ENCODE data around the gene PEX11A. TPM values are rescaled to one million over a fixed set of nuclear protein-coding genes. Genes with fewer than 3 reads are reported as not detected.

The PEX11A gene
- total RNA-seq, 1 donor from 2014 or later = 1.0 TPM

DNA sequence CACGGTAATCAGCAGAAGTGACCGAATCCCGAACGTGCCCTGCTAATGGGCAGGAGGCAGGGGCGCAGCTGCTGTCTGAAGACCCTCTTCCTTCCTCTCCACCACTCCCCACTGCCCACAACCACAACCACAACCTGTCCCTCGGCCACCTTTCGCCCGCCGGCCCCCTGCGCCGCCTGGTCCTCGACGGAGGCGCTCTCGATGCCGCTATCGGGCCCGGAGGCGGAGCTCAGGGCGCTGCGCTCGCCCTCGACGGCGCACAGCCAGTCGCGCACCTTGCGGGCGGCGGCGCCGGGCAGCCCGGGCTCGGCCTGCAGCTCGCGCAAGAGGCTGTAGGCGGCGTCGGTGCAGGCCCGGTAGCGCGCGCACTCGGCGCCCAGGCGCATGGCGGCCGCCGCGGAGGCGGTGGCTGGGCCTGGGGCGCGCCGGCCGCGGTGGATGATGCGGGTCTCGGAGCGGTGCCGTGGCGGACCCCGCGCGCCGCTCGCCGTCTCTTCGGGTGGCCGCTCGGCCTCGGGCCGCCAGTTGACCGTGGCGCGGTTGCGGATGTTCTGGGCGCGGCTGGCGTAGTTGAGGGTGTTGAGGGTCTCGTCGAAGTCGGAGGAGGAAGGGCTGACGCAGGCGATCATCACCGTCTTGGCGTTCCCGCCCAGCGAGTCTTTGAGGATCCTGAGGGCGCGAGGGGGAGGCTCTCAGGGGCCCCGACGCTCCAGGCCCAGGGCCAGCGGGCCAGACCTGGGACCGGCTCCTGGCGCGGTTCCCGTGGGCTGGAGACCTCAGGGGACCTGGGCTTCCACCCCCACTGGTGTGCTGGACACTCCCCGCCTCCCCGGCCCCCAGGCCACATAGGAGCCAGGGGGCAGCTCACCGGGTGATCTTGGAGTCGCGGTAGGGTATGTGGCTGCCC, 42.2 kb downstream of the PEX11A start:
- DNase-seq (ENCODE audit: low spot score) = no peak
- H3K9me3 Mint-ChIP-seq = no peaks in the 10 kb centered on the region
- H3K36me3 Mint-ChIP-seq (ENCODE audit: low read depth) = no peaks in the 10 kb centered on the region
- intact Hi-C loops (cut with micrococcal nuclease) = loop anchor here (10.0 kb wide), 1 partner anchor 56 kb away; no protein-coding TSS in a partner anchor
- no peak overlapping the region for H3K4me3 Mint-ChIP-seq (ENCODE audit: low read depth)
- H3K4me1 Mint-ChIP-seq (ENCODE audit: low read depth) = no peaks in the 10 kb centered on the region
- no peak overlapping the region for H3K27ac Mint-ChIP-seq
- peaks cover 7% of the 10 kb centered on the region for H3K27me3 Mint-ChIP-seq (ENCODE audit: low read depth)

- Mint-ChIP-seq H3K36me3 (ENCODE audit: low read depth) (no peaks in the 10 kb centered on the region), H3K27me3 (ENCODE audit: low read depth) (peaks cover 2% of the 10 kb centered on the region), H3K4me3 (ENCODE audit: low read depth) (no peak overlapping the region), H3K9me3 (no peaks in the 10 kb centered on the region), H3K27ac (no peak overlapping the region), H3K4me1 (ENCODE audit: low read depth) (no peaks in the 10 kb centered on the region)
- intact Hi-C loops (cut with micrococcal nuclease) = loop anchor here (10.0 kb wide), 1 partner anchor 57 kb away; no protein-coding TSS in a partner anchor
- peak; percentile 51 for DNase-seq (ENCODE audit: low spot score)
Measured at GRCh38 chr15:89647191-89647851, 43.2 kb downstream of the PEX11A start.

GRCh38 chr15:89646416-89647141, 44.0 kb downstream of the PEX11A start:
- no peak overlapping the region for H3K4me3 Mint-ChIP-seq (ENCODE audit: low read depth)
- no peak for DNase-seq (ENCODE audit: low spot score)
- H3K27ac Mint-ChIP-seq = no peak overlapping the region
- no peaks in the 10 kb centered on the region for H3K9me3 Mint-ChIP-seq
- H3K4me1 Mint-ChIP-seq (ENCODE audit: low read depth) = no peaks in the 10 kb centered on the region
- H3K27me3 Mint-ChIP-seq (ENCODE audit: low read depth) = no peaks in the 10 kb centered on the region
- H3K36me3 Mint-ChIP-seq (ENCODE audit: low read depth) = no peaks in the 10 kb centered on the region
- intact Hi-C loops (cut with micrococcal nuclease) = loop anchor here (10.0 kb wide), 1 partner anchor 58 kb away; no protein-coding TSS in a partner anchor

- H3K27me3 Mint-ChIP-seq (ENCODE audit: low read depth) = no peaks in the 10 kb centered on the region
- H3K27ac Mint-ChIP-seq = no peak overlapping the region
- H3K4me3 Mint-ChIP-seq (ENCODE audit: low read depth) = no peak overlapping the region
- intact Hi-C loops (cut with micrococcal nuclease) = loop anchor here (10.0 kb wide), 1 partner anchor 59 kb away; no protein-coding TSS in a partner anchor
- peaks cover under 1% of the 10 kb centered on the region for H3K36me3 Mint-ChIP-seq (ENCODE audit: low read depth)
- no peak for DNase-seq (ENCODE audit: low spot score)
- H3K4me1 Mint-ChIP-seq (ENCODE audit: low read depth) = no peaks in the 10 kb centered on the region
- H3K9me3 Mint-ChIP-seq = no peaks in the 10 kb centered on the region
Measured at GRCh38 chr15:89645680-89646079, 44.9 kb downstream of the PEX11A start.

- Mint-ChIP-seq H3K4me3 (ENCODE audit: low read depth) (no peak overlapping the region), H3K4me1 (ENCODE audit: low read depth) (no peaks in the 10 kb centered on the region), H3K9me3 (no peaks in the 10 kb centered on the region), H3K27ac (no peak overlapping the region), H3K27me3 (ENCODE audit: low read depth) (no peaks in the 10 kb centered on the region), H3K36me3 (ENCODE audit: low read depth) (peaks cover 7% of the 10 kb centered on the region)
- DNase-seq (ENCODE audit: low spot score) = no peak
- intact Hi-C loops (cut with micrococcal nuclease) = loop anchor here (10.0 kb wide), 1 partner anchor 63 kb away; no protein-coding TSS in a partner anchor
Measured at GRCh38 chr15:89642106-89642505, 48.4 kb downstream of the PEX11A start.

DNA sequence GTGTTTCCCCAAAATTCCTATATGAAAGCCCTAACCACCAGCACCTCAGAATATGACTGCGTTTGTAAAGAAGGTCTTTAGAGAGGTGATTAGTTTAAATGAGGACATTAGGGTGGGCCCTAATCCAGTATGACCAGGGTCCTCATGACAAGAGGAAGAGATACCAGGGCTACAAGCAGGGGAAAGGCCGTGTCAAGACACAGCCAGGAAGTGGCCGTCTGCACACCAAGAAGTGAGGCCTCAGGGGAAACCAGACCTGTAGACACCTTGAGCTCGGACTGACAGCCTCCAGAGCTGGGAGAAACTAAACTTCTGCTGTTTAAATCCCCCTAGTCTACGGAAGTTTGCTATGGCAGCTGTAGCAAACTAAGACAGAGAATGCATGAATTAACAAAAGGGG, 49.5 kb downstream of the PEX11A start:
- H3K9me3 Mint-ChIP-seq = no peaks in the 10 kb centered on the region
- DNase-seq (ENCODE audit: low spot score) = no peak
- no peak overlapping the region for H3K27ac Mint-ChIP-seq
- intact Hi-C loops (cut with micrococcal nuclease) = loop anchor here (10.0 kb wide), 1 partner anchor 64 kb away; no protein-coding TSS in a partner anchor
- no peaks in the 10 kb centered on the region for H3K4me1 Mint-ChIP-seq (ENCODE audit: low read depth)
- no peak overlapping the region for H3K4me3 Mint-ChIP-seq (ENCODE audit: low read depth)
- no peaks in the 10 kb centered on the region for H3K27me3 Mint-ChIP-seq (ENCODE audit: low read depth)
- H3K36me3 Mint-ChIP-seq (ENCODE audit: low read depth) = peaks cover 7% of the 10 kb centered on the region

DNA sequence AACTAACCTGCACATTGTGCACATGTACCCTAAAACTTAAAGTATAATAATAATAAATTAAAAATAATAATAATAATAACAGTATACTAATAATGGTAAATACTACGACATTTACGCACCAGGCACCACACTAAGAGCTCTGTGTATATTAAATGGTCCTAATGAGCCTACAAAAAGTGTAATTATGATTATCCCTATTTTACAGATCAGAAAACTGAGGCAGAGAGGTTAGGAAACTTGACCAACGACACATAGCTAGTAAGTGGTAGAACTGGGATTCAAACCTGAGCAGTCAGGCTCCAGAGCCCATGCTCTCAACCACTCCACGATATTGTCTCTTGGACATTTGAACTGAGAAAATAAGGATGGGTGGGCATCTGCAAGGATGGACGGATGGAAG, 50.3 kb downstream of the PEX11A start:
- intact Hi-C loops (cut with micrococcal nuclease) = loop anchor here (10.0 kb wide), 1 partner anchor 65 kb away; no protein-coding TSS in a partner anchor
- DNase-seq (ENCODE audit: low spot score) = no peak
- peaks cover 4% of the 10 kb centered on the region for H3K9me3 Mint-ChIP-seq
- no peak overlapping the region for H3K4me3 Mint-ChIP-seq (ENCODE audit: low read depth)
- H3K27ac Mint-ChIP-seq = no peak overlapping the region
- H3K4me1 Mint-ChIP-seq (ENCODE audit: low read depth) = no peaks in the 10 kb centered on the region
- no peaks in the 10 kb centered on the region for H3K27me3 Mint-ChIP-seq (ENCODE audit: low read depth)
- peaks cover 9% of the 10 kb centered on the region for H3K36me3 Mint-ChIP-seq (ENCODE audit: low read depth)

- no peak overlapping the region for H3K27ac Mint-ChIP-seq
- no peaks in the 10 kb centered on the region for H3K4me1 Mint-ChIP-seq (ENCODE audit: low read depth)
- DNase-seq (ENCODE audit: low spot score) = no peak
- H3K36me3 Mint-ChIP-seq (ENCODE audit: low read depth) = peaks cover 45% of the 10 kb centered on the region
- intact Hi-C loops (cut with micrococcal nuclease) = no loop called here
- no peaks in the 10 kb centered on the region for H3K27me3 Mint-ChIP-seq (ENCODE audit: low read depth)
- no peak overlapping the region for H3K4me3 Mint-ChIP-seq (ENCODE audit: low read depth)
- H3K9me3 Mint-ChIP-seq = peaks cover 4% of the 10 kb centered on the region
Measured at GRCh38 chr15:89633585-89633984, 57.0 kb downstream of the PEX11A start.

DNA sequence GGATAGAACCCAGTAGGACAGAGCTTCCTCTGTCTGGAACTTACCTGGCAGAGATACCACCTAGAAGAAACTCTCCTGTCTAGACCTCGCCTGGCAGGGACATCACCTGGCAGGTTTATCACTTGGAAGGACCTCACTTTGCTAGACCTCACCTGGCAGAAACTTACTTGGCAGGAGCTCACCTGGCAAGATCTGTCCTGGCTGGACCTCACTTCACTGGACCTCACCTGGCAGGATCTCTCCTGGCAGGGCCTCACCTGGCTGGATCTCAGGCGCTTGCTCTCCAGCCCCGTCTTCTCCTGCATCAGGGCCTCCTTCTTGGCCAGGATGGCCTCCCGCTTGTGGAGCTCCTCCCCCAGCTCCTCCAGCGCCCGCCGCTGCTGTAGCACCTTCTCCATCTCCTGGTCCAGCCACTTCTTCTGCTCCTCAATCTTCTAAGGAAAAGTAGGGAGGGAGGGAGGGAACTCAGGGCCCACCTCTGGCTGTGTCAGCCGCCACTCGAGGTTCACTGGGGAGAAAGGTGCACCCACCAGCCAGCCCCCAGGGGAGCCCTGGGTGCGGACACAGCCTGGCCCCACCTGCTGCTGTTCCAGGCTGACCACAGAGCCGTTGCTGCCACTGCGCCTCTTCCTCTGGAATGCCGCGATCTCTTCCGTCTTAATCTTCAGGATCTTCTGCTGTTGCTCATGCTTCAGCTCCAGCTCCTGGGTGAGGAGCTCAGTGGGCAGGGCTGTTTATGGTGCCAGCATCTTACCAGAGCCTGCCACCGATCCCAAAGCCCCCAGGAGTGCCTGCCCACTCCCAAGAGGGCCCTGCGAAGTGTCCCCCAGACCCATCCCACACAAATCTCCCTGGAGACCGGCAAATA, 57.8 kb downstream of the PEX11A start:
- Mint-ChIP-seq H3K27me3 (ENCODE audit: low read depth) (no peaks in the 10 kb centered on the region), H3K4me1 (ENCODE audit: low read depth) (no peaks in the 10 kb centered on the region), H3K27ac (no peak overlapping the region), H3K36me3 (ENCODE audit: low read depth) (peaks cover 48% of the 10 kb centered on the region), H3K4me3 (ENCODE audit: low read depth) (no peak overlapping the region), H3K9me3 (peaks cover 4% of the 10 kb centered on the region)
- no peak for DNase-seq (ENCODE audit: low spot score)
- intact Hi-C loops (cut with micrococcal nuclease) = no loop called here

GRCh38 chr15:89631902-89632264, 58.7 kb downstream of the PEX11A start:
- Mint-ChIP-seq H3K27ac (no peak overlapping the region), H3K4me1 (ENCODE audit: low read depth) (no peaks in the 10 kb centered on the region), H3K27me3 (ENCODE audit: low read depth) (no peaks in the 10 kb centered on the region), H3K4me3 (ENCODE audit: low read depth) (no peak overlapping the region), H3K9me3 (peaks cover 4% of the 10 kb centered on the region), H3K36me3 (ENCODE audit: low read depth) (peaks cover 57% of the 10 kb centered on the region)
- DNase-seq (ENCODE audit: low spot score) = no peak
- intact Hi-C loops (cut with micrococcal nuclease) = no loop called here

All from activated T-helper 2 cell treated with anti-CD3 and anti-CD28 coated beads, Interferon-gamma antibody, Interleukin-2, Interleukin-4, amounts not matched to agents 10 μg/mL and 5 μg/mL and 100 μg/mL, durations not matched to agents 14 hours and 24 hours and 36 hours (primary cell).